ENCODE results near the gene MPP3.

Gene MPP3

DNA sequence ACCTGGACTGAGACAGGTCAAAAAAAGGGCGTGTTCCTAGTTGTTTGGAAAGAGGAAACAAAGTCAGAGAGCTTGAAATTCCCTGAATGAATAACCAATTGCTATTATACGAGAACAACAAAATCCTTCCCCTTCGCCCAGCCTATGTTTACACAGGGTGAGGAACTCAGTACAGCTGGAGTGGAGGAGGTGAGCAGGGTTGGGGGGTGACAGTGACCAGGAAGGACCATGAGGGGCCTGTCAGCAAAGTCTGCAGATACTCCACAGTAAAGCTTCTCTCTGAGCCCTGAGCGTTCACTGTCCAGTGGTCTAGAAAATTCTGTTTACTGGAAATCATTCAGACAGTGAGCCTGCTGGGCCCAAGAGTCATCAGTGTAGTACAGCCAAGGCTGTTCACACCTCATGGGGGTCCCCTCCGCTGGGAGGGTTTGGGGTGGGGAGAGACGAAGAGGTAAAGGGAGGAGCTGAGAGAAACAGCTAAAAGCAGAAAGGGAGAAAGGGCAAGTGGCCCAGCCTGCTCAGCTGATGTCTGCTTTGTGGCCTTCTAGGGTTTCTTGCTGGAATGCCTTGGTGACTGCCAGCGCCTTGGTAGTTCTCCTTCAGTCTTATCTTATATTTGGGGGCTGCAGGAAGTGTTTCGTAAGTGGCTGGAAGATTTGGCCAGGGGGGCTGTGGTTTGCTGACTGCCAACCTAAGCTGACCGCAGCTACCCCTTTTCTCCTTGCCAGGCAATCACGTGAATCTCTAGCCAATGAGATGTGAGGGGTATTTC lies 59.9 kb downstream of the MPP3 start:
- no peak for TF ChIP-seq RAD21 (IDR thresholded peaks at IDR 0.05; ENCODE audit: low read depth)
- TF ChIP-seq EGR1 (IDR thresholded peaks at IDR 0.05) = no peak
- no peak for TF ChIP-seq EP300 (IDR thresholded peaks at IDR 0.05; ENCODE audit: borderline replicate concordance)
- TF ChIP-seq TEAD4 (IDR thresholded peaks at IDR 0.05) = no peak
- TF ChIP-seq, protein P1, sequence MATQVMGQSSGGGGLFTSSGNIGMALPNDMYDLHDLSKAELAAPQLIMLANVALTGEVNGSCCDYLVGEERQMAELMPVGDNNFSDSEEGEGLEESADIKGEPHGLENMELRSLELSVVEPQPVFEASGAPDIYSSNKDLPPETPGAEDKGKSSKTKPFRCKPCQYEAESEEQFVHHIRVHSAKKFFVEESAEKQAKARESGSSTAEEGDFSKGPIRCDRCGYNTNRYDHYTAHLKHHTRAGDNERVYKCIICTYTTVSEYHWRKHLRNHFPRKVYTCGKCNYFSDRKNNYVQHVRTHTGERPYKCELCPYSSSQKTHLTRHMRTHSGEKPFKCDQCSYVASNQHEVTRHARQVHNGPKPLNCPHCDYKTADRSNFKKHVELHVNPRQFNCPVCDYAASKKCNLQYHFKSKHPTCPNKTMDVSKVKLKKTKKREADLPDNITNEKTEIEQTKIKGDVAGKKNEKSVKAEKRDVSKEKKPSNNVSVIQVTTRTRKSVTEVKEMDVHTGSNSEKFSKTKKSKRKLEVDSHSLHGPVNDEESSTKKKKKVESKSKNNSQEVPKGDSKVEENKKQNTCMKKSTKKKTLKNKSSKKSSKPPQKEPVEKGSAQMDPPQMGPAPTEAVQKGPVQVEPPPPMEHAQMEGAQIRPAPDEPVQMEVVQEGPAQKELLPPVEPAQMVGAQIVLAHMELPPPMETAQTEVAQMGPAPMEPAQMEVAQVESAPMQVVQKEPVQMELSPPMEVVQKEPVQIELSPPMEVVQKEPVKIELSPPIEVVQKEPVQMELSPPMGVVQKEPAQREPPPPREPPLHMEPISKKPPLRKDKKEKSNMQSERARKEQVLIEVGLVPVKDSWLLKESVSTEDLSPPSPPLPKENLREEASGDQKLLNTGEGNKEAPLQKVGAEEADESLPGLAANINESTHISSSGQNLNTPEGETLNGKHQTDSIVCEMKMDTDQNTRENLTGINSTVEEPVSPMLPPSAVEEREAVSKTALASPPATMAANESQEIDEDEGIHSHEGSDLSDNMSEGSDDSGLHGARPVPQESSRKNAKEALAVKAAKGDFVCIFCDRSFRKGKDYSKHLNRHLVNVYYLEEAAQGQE (IDR thresholded peaks at IDR 0.05; ENCODE audit: low read depth) = no peak
- TF ChIP-seq TAF1 (IDR thresholded peaks at IDR 0.05; ENCODE audit: low read depth) = no peak
- TF ChIP-seq CEBPB (IDR thresholded peaks at IDR 0.05) = no peak

DNA sequence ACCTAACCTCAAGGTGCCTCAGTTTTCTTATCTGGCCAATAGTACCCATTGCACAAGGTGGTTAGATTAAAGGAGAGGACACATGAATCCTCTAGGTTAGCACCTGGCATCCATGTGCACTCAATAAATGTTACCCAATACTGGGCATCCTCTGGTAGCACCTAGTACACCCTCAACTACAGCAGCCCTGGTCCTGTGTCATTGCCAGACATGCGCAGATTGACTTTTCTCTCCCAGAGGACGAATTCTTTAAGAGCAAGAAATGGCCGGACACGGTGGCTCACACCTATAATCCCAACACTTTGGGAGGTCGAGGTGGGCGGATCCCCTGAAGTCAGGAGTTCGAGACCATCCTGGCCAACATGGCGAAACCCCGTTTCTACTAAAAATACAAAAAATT lies 61.5 kb downstream of the MPP3 start:
- no peak for TF ChIP-seq NFIC (IDR thresholded peaks at IDR 0.05)
- no peak for TF ChIP-seq CEBPB (IDR thresholded peaks at IDR 0.05)
- TF ChIP-seq MAX (IDR thresholded peaks at IDR 0.05) = no peak
- TF ChIP-seq TCF12 (IDR thresholded peaks at IDR 0.05; ENCODE audit: low read depth) = no peak
- TF ChIP-seq RAD21 (IDR thresholded peaks at IDR 0.05; ENCODE audit: low read depth) = no peak
- TF ChIP-seq TEAD4 (IDR thresholded peaks at IDR 0.05) = no peak
- TF ChIP-seq TAF1 (IDR thresholded peaks at IDR 0.05; ENCODE audit: low read depth) = no peak
- TF ChIP-seq FOXM1 (IDR thresholded peaks at IDR 0.05; ENCODE audit: borderline replicate concordance, low read depth) = no peak
- TF ChIP-seq CREB1 (IDR thresholded peaks at IDR 0.05; ENCODE audit: low read depth) = no peak
- TF ChIP-seq YY1 (IDR thresholded peaks at IDR 0.05; ENCODE audit: low read depth) = no peak
- TF ChIP-seq EP300 (IDR thresholded peaks at IDR 0.05; ENCODE audit: borderline replicate concordance) = no peak
- no peak for TF ChIP-seq EGR1 (IDR thresholded peaks at IDR 0.05)

DNA sequence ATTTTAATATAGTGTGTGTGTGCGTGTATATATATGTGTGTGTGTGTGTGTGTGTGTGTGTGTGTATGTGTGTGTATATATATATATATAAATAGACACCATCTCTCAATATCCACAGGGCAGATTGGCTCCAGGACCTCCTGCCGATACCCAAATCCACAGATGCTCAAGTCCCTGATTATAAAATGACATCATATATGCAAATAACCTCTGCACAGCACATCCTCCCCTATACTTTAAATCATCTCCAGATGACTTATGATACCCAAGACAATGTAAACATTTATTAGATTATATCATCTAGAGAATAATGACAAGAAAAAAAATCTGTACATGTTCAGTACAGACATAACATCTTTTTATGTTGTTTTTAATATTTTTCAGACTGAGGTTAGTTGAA lies 62.0 kb downstream of the MPP3 start:
- TF ChIP-seq EP300 (IDR thresholded peaks at IDR 0.05; ENCODE audit: borderline replicate concordance) = no peak
- TF ChIP-seq TEAD4 (IDR thresholded peaks at IDR 0.05) = no peak
- no peak for TF ChIP-seq TAF1 (IDR thresholded peaks at IDR 0.05; ENCODE audit: low read depth)
- TF ChIP-seq, protein P1 (IDR thresholded peaks at IDR 0.05; ENCODE audit: low read depth) = no peak
- TF ChIP-seq MAX (IDR thresholded peaks at IDR 0.05) = no peak
- TF ChIP-seq CEBPB (IDR thresholded peaks at IDR 0.05) = no peak
- TF ChIP-seq YY1 (IDR thresholded peaks at IDR 0.05; ENCODE audit: low read depth) = no peak
- no peak for TF ChIP-seq NFIC (IDR thresholded peaks at IDR 0.05)
- no peak for TF ChIP-seq FOXM1 (IDR thresholded peaks at IDR 0.05; ENCODE audit: borderline replicate concordance, low read depth)
- no peak for TF ChIP-seq TCF12 (IDR thresholded peaks at IDR 0.05; ENCODE audit: low read depth)
- TF ChIP-seq EGR1 (IDR thresholded peaks at IDR 0.05) = no peak
- no peak for TF ChIP-seq ZBTB7A (IDR thresholded peaks at IDR 0.05; ENCODE audit: low read depth)
- no peak for TF ChIP-seq RAD21 (IDR thresholded peaks at IDR 0.05; ENCODE audit: low read depth)
- no peak for TF ChIP-seq CREB1 (IDR thresholded peaks at IDR 0.05; ENCODE audit: low read depth)
- TF ChIP-seq, protein P2, sequence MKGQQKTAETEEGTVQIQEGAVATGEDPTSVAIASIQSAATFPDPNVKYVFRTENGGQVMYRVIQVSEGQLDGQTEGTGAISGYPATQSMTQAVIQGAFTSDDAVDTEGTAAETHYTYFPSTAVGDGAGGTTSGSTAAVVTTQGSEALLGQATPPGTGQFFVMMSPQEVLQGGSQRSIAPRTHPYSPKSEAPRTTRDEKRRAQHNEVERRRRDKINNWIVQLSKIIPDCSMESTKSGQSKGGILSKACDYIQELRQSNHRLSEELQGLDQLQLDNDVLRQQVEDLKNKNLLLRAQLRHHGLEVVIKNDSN (IDR thresholded peaks at IDR 0.05) = no peak

DNA sequence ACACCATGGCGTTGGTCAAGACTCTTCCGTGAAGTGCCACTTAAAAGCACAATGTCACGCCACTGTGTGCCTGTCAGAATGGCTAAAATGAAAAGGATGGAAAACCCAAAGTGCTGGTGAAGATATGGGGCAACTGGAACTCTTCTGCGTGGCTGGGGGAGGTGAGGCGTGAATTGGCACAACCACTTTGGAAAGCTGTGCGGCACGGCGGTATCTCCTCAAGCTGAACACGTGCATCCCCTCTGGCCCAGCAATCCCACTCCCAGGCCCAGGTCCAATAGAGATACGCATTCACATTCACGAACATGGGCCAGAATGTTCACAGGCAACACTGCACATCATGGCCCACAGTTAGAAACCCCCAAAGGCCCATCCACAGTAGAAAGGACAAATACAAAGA lies 63.1 kb downstream of the MPP3 start:
- TF ChIP-seq MAX (IDR thresholded peaks at IDR 0.05) (no peak), EP300 (IDR thresholded peaks at IDR 0.05; ENCODE audit: borderline replicate concordance) (no peak), CREB1 (IDR thresholded peaks at IDR 0.05; ENCODE audit: low read depth) (no peak), RAD21 (IDR thresholded peaks at IDR 0.05; ENCODE audit: low read depth) (no peak), TCF12 (IDR thresholded peaks at IDR 0.05; ENCODE audit: low read depth) (no peak), TEAD4 (IDR thresholded peaks at IDR 0.05) (no peak)
- TF ChIP-seq, protein P2 (IDR thresholded peaks at IDR 0.05) = no peak

- TF ChIP-seq, protein P2 (IDR thresholded peaks at IDR 0.05) = no peak
- TF ChIP-seq NFIC (IDR thresholded peaks at IDR 0.05) (no peak), CREB1 (IDR thresholded peaks at IDR 0.05; ENCODE audit: low read depth) (no peak)
- TF ChIP-seq, protein P1 (IDR thresholded peaks at IDR 0.05; ENCODE audit: low read depth) = no peak
Measured at GRCh38 chr17:43769426-43769825, 63.5 kb downstream of the MPP3 start.
